Kidney (tissue), 14 donors: ENCODE results near the gene RPLP1. TPM values are rescaled to one million over a fixed set of nuclear protein-coding genes. Genes with fewer than 3 reads are reported as not detected.

Experiments used
- DNase-seq, 5 donors: peaks; one replicate each; pipeline ENCODE4 v3.0.0-alpha.2; 2013 to 2020
- FAIRE-seq: peaks from 2 replicates; lab custom pipeline; 2012; peaks lifted over from hg19 to GRCh38; lab: Jason Lieb, UNC
- H3K27ac ChIP-seq, 2 donors: one replicate each; pipeline ENCODE4 v1.7.0; 2013; ENCODE audit warnings: low read depth in 2 of 2, low read length in 2 of 2, inconsistent platforms in 1 of 2
- H3K27me3 ChIP-seq: one replicate; pipeline ENCODE4 v1.7.1; 2013; ENCODE audit warnings: low read length, inconsistent platforms; ENCODE audit not compliant: control insufficient read depth, insufficient read depth
- H3K36me3 ChIP-seq, 3 donors: one replicate each; pipeline versions ENCODE4 v1.7.0 to v1.7.1; 2013; ENCODE audit warnings: low read length in 3 of 3, control low read depth in 1 of 3, inconsistent platforms in 1 of 3; ENCODE audit not compliant: insufficient read depth in 3 of 3, control insufficient read depth in 2 of 3
- H3K4me1 ChIP-seq, 3 donors: one replicate each; pipeline versions ENCODE4 v1.7.0 to v1.7.1; 2013; ENCODE audit warnings: low read length in 3 of 3, inconsistent platforms in 1 of 3, low read depth in 1 of 3; ENCODE audit not compliant: control insufficient read depth in 2 of 3, insufficient read depth in 2 of 3
- H3K4me3 ChIP-seq, 3 donors: one replicate each; pipeline versions ENCODE4 v1.7.0 to v1.8.1; 2013; ENCODE audit warnings: low read length in 3 of 3, control low read depth in 1 of 3, inconsistent platforms in 1 of 3
- H3K9ac ChIP-seq, 3 donors: one replicate each; pipeline versions ENCODE4 v1.7.0 to v1.7.1; 2013; ENCODE audit warnings: low read length in 3 of 3, control low read depth in 1 of 3, inconsistent platforms in 1 of 3
- H3K9me3 ChIP-seq, 3 donors: one replicate each; pipeline versions ENCODE4 v1.7.0 to v1.7.1; 2013; ENCODE audit warnings: low read length in 3 of 3, control low read depth in 1 of 3, inconsistent platforms in 1 of 3; ENCODE audit not compliant: control insufficient read depth in 2 of 3, insufficient read depth in 1 of 3
- CTCF ChIP-seq: IDR thresholded peaks from 3 replicates; pipeline ENCODE4 v1.5.1; 2012; ENCODE audit warnings: mild to moderate bottlenecking, moderate library complexity, borderline replicate concordance; ENCODE audit not compliant: insufficient read depth; ENCODE audit errors: extremely low read depth
- intact Hi-C: fragments of 100-400 bp; cut with DNase I; formaldehyde crosslinking; loops from one replicate; pipeline ENCODE4 v1.11.1; 2022
- polyA plus RNA-seq: library from polyadenylated mRNA; stranded (reverse); fragments of 350-450 nt; fragmentation: Illumina TruSeq; extraction: RNeasy Lipid Tissue Mini Kit (QIAGEN cat#74804); gene quantifications from one replicate; pipeline ENCODE4 v1.2.3, GENCODE V29; 2014; ENCODE audit warnings: low read depth, low replicate concordance; ENCODE audit not compliant: insufficient read depth
- total RNA-seq: library from RNA; stranded (reverse); fragmentation: NEBNext Ultra II Directional; extraction: Animal tissue kit (Norgen Biotek cat#: 25700); gene quantifications from one replicate; pipeline ENCODE4 v1.2.1, GENCODE V29; 2021
- donor health status: control.
- donor health status: control.
- donor health status: control.
- donor health status: control.
- donor health status: control.
- donor health status: DM: yes; HTN: yes; CAD: no.
- donor health status: Normal renal cell carcinoma (clear cell type).

The RPLP1 gene
- total and polyA plus RNA-seq, 2 donors from 2014 or later, result 1,303 to 2,805 TPM

GRCh38 chr15:69482686-69483256 is 30.2 kb downstream of the RPLP1 start:
- intact Hi-C loops, result no loop called here
- no peak overlapping the region for H3K9ac ChIP-seq
- H3K36me3 ChIP-seq, result no peaks in the 10 kb centered on the region
- H3K9me3 ChIP-seq, result peaks cover 0 to 12% (median 2%) of the 10 kb centered on the region in 3 donors
- no peak for DNase-seq
- FAIRE-seq, result no peak
- no peak for TF ChIP-seq CTCF
- H3K27ac ChIP-seq, result no peak overlapping the region
- no peaks in the 10 kb centered on the region for H3K27me3 ChIP-seq
- H3K4me1 ChIP-seq, result peaks cover 0 to 7% (median 6%) of the 10 kb centered on the region in 3 donors
- no peak overlapping the region for H3K4me3 ChIP-seq

GRCh38 chr15:69484837-69485236 is 32.2 kb downstream of the RPLP1 start:
- DNase-seq (peak in 1 of 5 donors; percentile 41), FAIRE-seq (no peak)
- H3K4me3 ChIP-seq, result no peak overlapping the region
- H3K9ac ChIP-seq, result no peak overlapping the region
- H3K27ac ChIP-seq, result no peak overlapping the region
- intact Hi-C loops, result no loop called here
- peaks cover 0 to 9% (median 2%) of the 10 kb centered on the region in 3 donors for H3K9me3 ChIP-seq
- peaks cover 0 to 4% (median 4%) of the 10 kb centered on the region in 3 donors for H3K4me1 ChIP-seq
- no peak for TF ChIP-seq CTCF
- H3K27me3 ChIP-seq, result no peaks in the 10 kb centered on the region
- H3K36me3 ChIP-seq, result no peaks in the 10 kb centered on the region

- DNase-seq, result no peak
- H3K27me3 ChIP-seq, result no peaks in the 10 kb centered on the region
- H3K9me3 ChIP-seq, result peaks cover 0 to 7% (median 0%) of the 10 kb centered on the region in 3 donors
- H3K36me3 ChIP-seq, result no peaks in the 10 kb centered on the region
- intact Hi-C loops, result no loop called here
- H3K9ac ChIP-seq, result no peak overlapping the region
- no peak overlapping the region for H3K27ac ChIP-seq
- FAIRE-seq, result no peak
- no peak for TF ChIP-seq CTCF
- H3K4me3 ChIP-seq, result no peak overlapping the region
- peaks cover 0 to 4% (median 4%) of the 10 kb centered on the region in 3 donors for H3K4me1 ChIP-seq
Observed at GRCh38 chr15:69486481-69487110, 34.0 kb downstream of the RPLP1 start.
